Left renal cortex interstitium (tissue), 4 donors: Measurements from ENCODE around the gene RPS5. TPM values are rescaled to one million over a fixed set of nuclear protein-coding genes. Genes with fewer than 3 reads are reported as not detected.

Experiments
- polyA plus RNA-seq, 4 donors: library from polyadenylated mRNA; unstranded; fragments of 120-200 nt; gene quantifications; one replicate each; pipeline ENCODE4 v1.2.1, GENCODE V29; 2013; ENCODE audit not compliant: insufficient read length in 4 of 4

Gene RPS5
- polyA plus RNA-seq, 4 donors = 891 to 1,257 (median 971) TPM

Other genes with a start within 250 kb of the RPS5 start
- 10 to 100 TPM; 20.4 to 24.0 (median 21.5) TPM for gene ZNF329, start 236.5 kb upstream of the RPS5 start, polyA plus RNA-seq
- gene ZNF274, start 204.2 kb upstream of the RPS5 start, polyA plus RNA-seq = 10 to 100 TPM; 17.6 to 25.8 (median 20.7) TPM
- gene ZNF544, start 158.4 kb upstream of the RPS5 start, polyA plus RNA-seq = 10 to 100 TPM; 32.4 to 48.9 (median 35.6) TPM
- gene ZNF8, start 108.3 kb upstream of the RPS5 start, polyA plus RNA-seq = 1 to 10 TPM; 6.1 to 9.9 (median 7.9) TPM
- gene ERVK3-1, start 81.9 kb upstream of the RPS5 start, polyA plus RNA-seq = 10 to 100 TPM; 49.7 to 58.3 (median 51.6) TPM
- 1 to 10 TPM; 3.0 to 4.2 (median 3.5) TPM for gene ZSCAN22, start 60.3 kb upstream of the RPS5 start, polyA plus RNA-seq
- 1 to 10 TPM; 1.3 to 2.0 (median 1.5) TPM for gene A1BG, start 33.8 kb upstream of the RPS5 start, polyA plus RNA-seq
- 1 to 10 TPM; 3.4 to 7.9 (median 5.6) TPM for gene ZNF497, start 24.5 kb upstream of the RPS5 start, polyA plus RNA-seq
- gene ZNF837, start 6.2 kb upstream of the RPS5 start, polyA plus RNA-seq = 1 to 10 TPM; 2.6 to 7.1 (median 5.3) TPM
- gene RNF225, start 8.4 kb downstream of the RPS5 start, polyA plus RNA-seq = not detected
- 10 to 100 TPM; 11.2 to 14.6 (median 14.3) TPM for gene ZNF584, start 21.4 kb downstream of the RPS5 start, polyA plus RNA-seq
- 10 to 100 TPM; 11.9 to 16.1 (median 15.0) TPM for gene ZNF132, start 52.9 kb downstream of the RPS5 start, polyA plus RNA-seq
- 1 to 10 TPM; 4.5 to 7.0 (median 5.6) TPM for gene ZNF324B, start 64.4 kb downstream of the RPS5 start, polyA plus RNA-seq
- 10 to 100 TPM in 2 of 4 donors, 1 to 10 TPM in 2; 8.9 to 13.5 (median 10.8) TPM for gene ZNF324, start 79.8 kb downstream of the RPS5 start, polyA plus RNA-seq
- 10 to 100 TPM; 12.4 to 24.5 (median 17.9) TPM for gene ZNF446, start 89.1 kb downstream of the RPS5 start, polyA plus RNA-seq
- 10 to 100 TPM in 2 of 4 donors, 1 to 10 TPM in 2; 9.7 to 13.4 (median 10.1) TPM for gene SLC27A5, start 124.7 kb downstream of the RPS5 start, polyA plus RNA-seq
- gene ZBTB45, start 132.5 kb downstream of the RPS5 start, polyA plus RNA-seq = 10 to 100 TPM in 3 of 4 donors, 1 to 10 TPM in 1; 9.0 to 18.3 (median 13.5) TPM
- gene TRIM28, start 156.8 kb downstream of the RPS5 start, polyA plus RNA-seq = 100 to 1,000 TPM; 665 to 780 (median 704) TPM
- gene CHMP2A, start 167.8 kb downstream of the RPS5 start, polyA plus RNA-seq = 100 to 1,000 TPM; 118 to 132 (median 126) TPM
- 100 to 1,000 TPM in 1 of 4 donors, 10 to 100 TPM in 3; 87.6 to 104 (median 95.3) TPM for gene UBE2M, start 171.3 kb downstream of the RPS5 start, polyA plus RNA-seq
- gene MZF1, start 186.1 kb downstream of the RPS5 start, polyA plus RNA-seq = 10 to 100 TPM; 18.2 to 61.3 (median 43.9) TPM